Adrenal gland (tissue), 5 donors: ENCODE data around the gene CAPN7.

ENCODE experiments used
- CTCF ChIP-seq, 6 experiments: fragments of 450-650 bp in 4 of 6; fragments of 200-600 bp in 2 of 6; sonication (generic) in 1 of 6; IDR thresholded peaks; 1 replicate in 5 of 6; 2 replicates in 1 of 6; pipeline versions ENCODE4 v1.5.1 to v1.8.0; 2016 to 2021; ENCODE audit warnings: antibody characterized with exemption in 6 of 6, mild to moderate bottlenecking in 2 of 6, moderate library complexity in 1 of 6
- POLR2A ChIP-seq, 2 donors: fragments of 450-650 bp; IDR thresholded peaks; one replicate each; pipeline ENCODE4 v1.6.1; 2017; ENCODE audit warnings: antibody characterized with exemption in 2 of 2, mild to moderate bottlenecking in 2 of 2, moderate library complexity in 1 of 2
- donor health status: DM: no; HTN: no; CAD: no.

- TF ChIP-seq CTCF (IDR thresholded peaks at IDR 0.05) (no peak), POLR2A (IDR thresholded peaks at IDR 0.05) (no peak)
These were observed 65.8 kb downstream of the CAPN7 start for GRCh38 chr3:15271785-15272381.
